ENCODE measurements around the gene AK5. TPM values are rescaled to one million over a fixed set of nuclear protein-coding genes. Genes with fewer than 3 reads are reported as not detected.
"Not testable (repeated sequence)": the region's sequence is repeated elsewhere in the genome, so short reads cannot be mapped to it uniquely, and the experiment has no call there.

AK5 gene
- total RNA-seq, 3 donors from 2014 or later (not counting 1 experiment from before 2014, with no cell fraction given), result 9.4 to 29.8 (median 11.4) TPM

DNA sequence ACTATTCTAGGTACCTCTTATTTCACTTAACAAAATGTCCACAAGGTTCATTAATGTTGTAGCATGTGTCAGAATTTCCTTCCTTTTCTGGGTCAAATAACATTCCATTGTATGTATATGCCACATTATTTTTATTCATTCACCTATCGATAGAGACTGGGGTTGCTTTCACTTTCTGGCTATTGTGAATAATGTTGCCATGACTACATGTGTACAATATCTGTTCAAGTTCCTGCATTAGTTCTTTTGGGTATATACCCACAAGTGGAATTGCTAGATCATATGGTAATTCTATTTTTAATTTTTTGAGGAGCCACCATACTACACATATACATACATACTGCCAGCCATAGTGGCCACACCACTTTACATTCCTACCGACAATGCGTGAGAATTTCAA, 242.2 kb downstream of the AK5 start:
- peak overlapping the region; percentile 10 for H3K4me3 Mint-ChIP-seq
- ATAC-seq (peak in 2 of 3 donors; percentile 47 to 52), DNase-seq (no peak)
- intact Hi-C loops (cut with micrococcal nuclease), result no loop called here
- Histone ChIP-seq H3K27ac (ENCODE audit: low read length) (peak overlapping the region; percentile 23), H3K4me3 (ENCODE audit: low read length) (no peak overlapping the region), H3K9me3 (ENCODE audit: control insufficient read depth, insufficient read depth, low read length) (peaks cover 3% of the 10 kb centered on the region), H3K4me1 (ENCODE audit: control insufficient read depth, insufficient read depth, low read length) (no peaks in the 10 kb centered on the region), H3K36me3 (ENCODE audit: control insufficient read depth, insufficient read depth, low read length) (no peaks in the 10 kb centered on the region), H3K27me3 (ENCODE audit: control insufficient read depth, insufficient read depth, low read length) (no peaks in the 10 kb centered on the region)
- H3K4me1 Mint-ChIP-seq, result peaks cover 19 to 22% of the 10 kb centered on the region in 2 donors
- H3K36me3 Mint-ChIP-seq, result no peaks in the 10 kb centered on the region
- peaks cover 0 to 2% of the 10 kb centered on the region in 2 donors for H3K9me3 Mint-ChIP-seq
- peak overlapping the region; percentile 47 to 70 for H3K27ac Mint-ChIP-seq
- H3K27me3 Mint-ChIP-seq (ENCODE audit: low read depth in 2 of 2), result no peaks in the 10 kb centered on the region
- WGBS (ENCODE audit: insufficient coverage), result no CpG with 5 or more reads among the region's 3 CpGs
- TF ChIP-seq, protein P1, sequence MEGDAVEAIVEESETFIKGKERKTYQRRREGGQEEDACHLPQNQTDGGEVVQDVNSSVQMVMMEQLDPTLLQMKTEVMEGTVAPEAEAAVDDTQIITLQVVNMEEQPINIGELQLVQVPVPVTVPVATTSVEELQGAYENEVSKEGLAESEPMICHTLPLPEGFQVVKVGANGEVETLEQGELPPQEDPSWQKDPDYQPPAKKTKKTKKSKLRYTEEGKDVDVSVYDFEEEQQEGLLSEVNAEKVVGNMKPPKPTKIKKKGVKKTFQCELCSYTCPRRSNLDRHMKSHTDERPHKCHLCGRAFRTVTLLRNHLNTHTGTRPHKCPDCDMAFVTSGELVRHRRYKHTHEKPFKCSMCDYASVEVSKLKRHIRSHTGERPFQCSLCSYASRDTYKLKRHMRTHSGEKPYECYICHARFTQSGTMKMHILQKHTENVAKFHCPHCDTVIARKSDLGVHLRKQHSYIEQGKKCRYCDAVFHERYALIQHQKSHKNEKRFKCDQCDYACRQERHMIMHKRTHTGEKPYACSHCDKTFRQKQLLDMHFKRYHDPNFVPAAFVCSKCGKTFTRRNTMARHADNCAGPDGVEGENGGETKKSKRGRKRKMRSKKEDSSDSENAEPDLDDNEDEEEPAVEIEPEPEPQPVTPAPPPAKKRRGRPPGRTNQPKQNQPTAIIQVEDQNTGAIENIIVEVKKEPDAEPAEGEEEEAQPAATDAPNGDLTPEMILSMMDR (IDR thresholded peaks at IDR 0.05), result no peak

DNA sequence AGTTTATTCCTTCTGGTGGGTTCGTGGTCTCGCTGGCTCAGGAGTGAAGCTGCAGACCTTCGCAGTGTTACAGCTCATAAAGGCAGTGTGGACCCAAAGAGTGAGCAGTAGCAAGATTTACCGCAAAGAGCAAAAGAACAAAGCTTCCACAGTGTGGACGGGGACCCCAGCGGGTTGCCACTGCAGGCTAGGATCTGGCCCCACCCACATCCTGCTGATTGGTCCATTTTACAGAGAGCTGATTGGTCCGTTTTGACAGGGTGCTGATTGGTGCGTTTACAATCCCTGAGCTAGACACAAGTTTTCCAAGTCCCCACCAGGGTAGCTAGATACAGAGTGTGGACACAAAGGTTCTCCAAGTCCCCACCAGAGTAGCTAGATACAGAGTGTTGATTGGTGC, 249.3 kb downstream of the AK5 start:
- H3K9me3 ChIP-seq (ENCODE audit: control insufficient read depth, insufficient read depth, low read length); H3K36me3 ChIP-seq (ENCODE audit: control insufficient read depth, insufficient read depth, low read length); H3K27ac ChIP-seq (ENCODE audit: low read length); H3K36me3 Mint-ChIP-seq; H3K4me3 ChIP-seq (ENCODE audit: low read length); H3K27ac Mint-ChIP-seq; ATAC-seq; H3K4me1 ChIP-seq (ENCODE audit: control insufficient read depth, insufficient read depth, low read length); H3K27me3 ChIP-seq (ENCODE audit: control insufficient read depth, insufficient read depth, low read length); DNase-seq; H3K9me3 Mint-ChIP-seq; H3K27me3 Mint-ChIP-seq (ENCODE audit: low read depth in 2 of 2); H3K4me3 Mint-ChIP-seq: not testable (repeated sequence)
- peaks cover 12 to 13% of the 10 kb centered on the region in 2 donors for H3K4me1 Mint-ChIP-seq
- intact Hi-C loops (cut with micrococcal nuclease), result loop anchor here (10.0 kb wide), 1 partner anchor 246 kb away; the partner anchor contains the start of gene AK5
- WGBS (ENCODE audit: insufficient coverage), result 98% methylated on average over 8 of the region's 8 CpGs

DNA sequence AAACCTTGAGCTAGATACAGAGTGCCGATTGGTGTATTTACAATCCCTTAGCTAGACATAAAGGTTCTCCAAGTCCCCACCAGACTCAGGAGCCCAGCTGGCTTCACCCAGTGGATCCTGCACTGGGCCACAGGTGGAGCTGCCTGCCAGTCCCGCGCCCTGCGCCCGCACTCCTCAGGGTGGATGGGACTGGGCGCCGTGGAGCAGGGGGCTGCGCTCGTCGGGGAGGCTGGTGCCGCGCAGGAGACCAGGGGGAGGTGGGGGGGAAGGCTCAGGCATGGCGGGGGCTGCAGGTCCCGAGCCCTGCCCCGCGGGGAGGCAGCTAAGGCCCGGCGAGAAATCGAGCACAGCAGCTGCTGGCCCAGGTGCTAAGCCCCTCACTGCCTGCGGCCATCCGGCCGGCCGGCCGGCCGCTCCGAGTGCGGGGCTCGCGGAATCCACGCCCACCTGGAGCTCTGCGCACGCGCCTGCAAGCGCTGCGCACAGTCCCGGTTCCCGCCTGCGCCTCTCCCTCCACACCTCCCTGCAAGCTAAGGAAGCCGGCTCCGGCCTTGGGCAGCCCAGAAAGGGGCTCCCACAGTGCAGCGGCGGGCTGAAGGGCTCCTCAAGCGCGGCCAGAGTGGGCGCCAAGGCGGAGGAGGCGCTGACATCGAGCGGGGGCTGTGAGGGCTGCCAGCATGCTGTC, 249.9 kb downstream of the AK5 start:
- H3K36me3 Mint-ChIP-seq; H3K4me3 ChIP-seq (ENCODE audit: low read length); H3K27me3 ChIP-seq (ENCODE audit: control insufficient read depth, insufficient read depth, low read length); H3K9me3 Mint-ChIP-seq; ATAC-seq; DNase-seq; H3K27ac ChIP-seq (ENCODE audit: low read length); H3K36me3 ChIP-seq (ENCODE audit: control insufficient read depth, insufficient read depth, low read length); H3K9me3 ChIP-seq (ENCODE audit: control insufficient read depth, insufficient read depth, low read length); H3K27ac Mint-ChIP-seq; H3K4me3 Mint-ChIP-seq; H3K27me3 Mint-ChIP-seq (ENCODE audit: low read depth in 2 of 2); H3K4me1 ChIP-seq (ENCODE audit: control insufficient read depth, insufficient read depth, low read length): not testable (repeated sequence)
- WGBS (ENCODE audit: insufficient coverage), result 95% methylated on average over 48 of the region's 49 CpGs
- H3K4me1 Mint-ChIP-seq, result peaks cover 10 to 13% of the 10 kb centered on the region in 2 donors
- intact Hi-C loops (cut with micrococcal nuclease), result loop anchor here (10.0 kb wide), 1 partner anchor 247 kb away; the partner anchor contains the start of gene AK5

DNA sequence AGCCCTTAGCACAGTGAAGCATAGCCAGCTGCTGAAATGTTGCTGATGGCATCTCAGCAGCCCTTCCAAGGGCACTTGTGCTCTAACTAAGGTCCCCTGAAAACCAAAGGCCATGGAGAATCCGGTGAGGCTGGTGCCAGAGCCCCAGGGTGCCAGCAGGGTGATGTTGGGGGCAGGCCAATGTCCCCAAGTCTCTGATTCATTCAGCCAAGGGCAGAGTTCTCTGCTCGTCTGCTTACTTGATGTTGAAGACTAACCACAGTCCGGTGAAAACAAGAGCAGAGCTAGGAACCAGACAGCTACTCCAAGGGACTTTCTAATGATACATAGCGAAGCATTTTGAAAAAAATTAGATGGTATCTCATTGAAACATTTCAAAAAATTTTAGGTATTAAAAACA, 250.8 kb downstream of the AK5 start:
- Histone ChIP-seq H3K4me1 (ENCODE audit: control insufficient read depth, insufficient read depth, low read length) (peaks cover 9% of the 10 kb centered on the region), H3K36me3 (ENCODE audit: control insufficient read depth, insufficient read depth, low read length) (no peaks in the 10 kb centered on the region), H3K27ac (ENCODE audit: low read length) (no peak overlapping the region), H3K27me3 (ENCODE audit: control insufficient read depth, insufficient read depth, low read length) (no peaks in the 10 kb centered on the region), H3K4me3 (ENCODE audit: low read length) (no peak overlapping the region), H3K9me3 (ENCODE audit: control insufficient read depth, insufficient read depth, low read length) (no peaks in the 10 kb centered on the region)
- intact Hi-C loops (cut with micrococcal nuclease), result loop anchor here (1.0 to 10.0 kb wide), 3 partner anchors 248 to 1378 kb away; partner anchors contain the start of gene AK5
- TF ChIP-seq, protein P1 (IDR thresholded peaks at IDR 0.05), result no peak
- ATAC-seq (no peak), DNase-seq (no peak)
- Mint-ChIP-seq H3K4me1 (peaks cover 8 to 10% of the 10 kb centered on the region in 2 donors), H3K27me3 (ENCODE audit: low read depth in 2 of 2) (no peaks in the 10 kb centered on the region), H3K9me3 (no peaks in the 10 kb centered on the region), H3K36me3 (no peaks in the 10 kb centered on the region), H3K27ac (no peak overlapping the region), H3K4me3 (no peak overlapping the region)
- 88% methylated on average over 4 of the region's 4 CpGs for WGBS (ENCODE audit: insufficient coverage)
